SK-N-SH (cell line): Measurements from ENCODE around the gene TEX22.
A peak's percentile ranks its signal among the peaks of the same experiment; 100 is the strongest.

Experiments used
- CTCF ChIP-seq: fragments of 200-600 bp; sonication (generic); IDR thresholded peaks from 2 replicates; pipeline ENCODE4 v1.6.1; 2017; ENCODE audit warnings: antibody characterized with exemption, mild to moderate bottlenecking, moderate library complexity
- EP300 ChIP-seq, 2 experiments: IDR thresholded peaks; 2 replicates each; pipeline versions ENCODE4 v1.4.0 to v1.6.1; 2012; ENCODE audit warnings: borderline replicate concordance in 1 of 2, low read depth in 1 of 2, low read length in 1 of 2
- EZH2phosphoT487 ChIP-seq: fragments of 200-600 bp; sonication (generic); IDR thresholded peaks from 2 replicates; pipeline ENCODE4 v1.6.1; 2017; ENCODE audit warnings: low read depth, mixed run types, mild to moderate bottlenecking, antibody characterized with exemption, moderate library complexity, borderline replicate concordance
- GATA2 ChIP-seq: sonication (generic); formaldehyde crosslinking; IDR thresholded peaks from 2 replicates; pipeline ENCODE4 v1.5.0; 2020; ENCODE audit warnings: mild to moderate bottlenecking, missing genetic modification reagents
- MAX ChIP-seq: IDR thresholded peaks from 2 replicates; pipeline ENCODE4 v1.4.0; 2012; ENCODE audit warnings: low read depth
- NRF1 ChIP-seq: IDR thresholded peaks from 2 replicates; pipeline ENCODE4 v1.6.1; 2012; ENCODE audit warnings: low read depth, mild to moderate bottlenecking, low read length
- POLR2AphosphoS5 ChIP-seq: IDR thresholded peaks from 2 replicates; pipeline ENCODE4 v1.6.1; 2012; ENCODE audit warnings: low read depth, low read length
- RXRA ChIP-seq: IDR thresholded peaks from 2 replicates; pipeline ENCODE4 v1.4.0; 2012; ENCODE audit warnings: low read depth, mild to moderate bottlenecking, borderline replicate concordance
- TAF1 ChIP-seq: IDR thresholded peaks from 2 replicates; pipeline ENCODE4 v1.6.1; 2012; ENCODE audit warnings: low read depth, mild to moderate bottlenecking, low read length, moderate library complexity, borderline replicate concordance
- TEAD4 ChIP-seq: IDR thresholded peaks from 2 replicates; pipeline ENCODE4 v1.4.0; 2012; ENCODE audit warnings: mild to moderate bottlenecking, borderline replicate concordance; ENCODE audit not compliant: insufficient read depth

GRCh38 chr14:105398044-105398725 is at the start of gene TEX22:
- 0 out of 2 replicates have a peak, but pooled peaks have one; percentile 14 for TF ChIP-seq CTCF
- no peak for TF ChIP-seq EZH2phosphoT487
- no peak for TF ChIP-seq GATA2 (CRISPR knock-in tag)
- peak; percentile 79 for TF ChIP-seq NRF1
- no peak for TF ChIP-seq RXRA
- peak; percentile 84 for TF ChIP-seq POLR2AphosphoS5
- TF ChIP-seq MAX = peak; percentile 44; the same call in 1 of the 2 replicates
- TF ChIP-seq TEAD4 = no peak
- TF ChIP-seq TAF1 = peak; percentile 60; the same call in 1 of the 2 replicates
- 0 out of 4 replicates have a peak, but pooled peaks of 1 of the 2 experiments have one; percentile 9 for TF ChIP-seq EP300 (IDR thresholded peaks at IDR 0.05; ENCODE audit: borderline replicate concordance in 1 of 2, low read depth in 1 of 2, low read length in 1 of 2)
